Neural crest cell (in vitro differentiated cells): ENCODE measurements around the gene PHYHD1. TPM values are rescaled to one million over a fixed set of nuclear protein-coding genes. Genes with fewer than 3 reads are reported as not detected.

Source experiments
- DNase-seq: peaks from one replicate; pipeline ENCODE4 v3.0.0; 2021; ENCODE audit warnings: low read depth, mixed read lengths, low spot score
- H3K27ac Mint-ChIP-seq: one replicate; pipeline ENCODE4 v1.8.0; 2021; ENCODE audit warnings: mild to moderate bottlenecking, mixed read lengths; ENCODE audit not compliant: unreplicated experiment
- H3K27me3 Mint-ChIP-seq: 2 replicates; pipeline ENCODE4 v1.8.0; 2021; ENCODE audit warnings: low read depth, mild to moderate bottlenecking, mixed read lengths
- H3K36me3 Mint-ChIP-seq: 2 replicates; pipeline ENCODE4 v1.8.0; 2021; ENCODE audit warnings: low read depth, mild to moderate bottlenecking, mixed read lengths
- H3K4me1 Mint-ChIP-seq: 2 replicates; pipeline ENCODE4 v1.8.0; 2021; ENCODE audit warnings: mixed read lengths
- H3K4me3 Mint-ChIP-seq: one replicate; pipeline ENCODE4 v1.8.0; 2021; ENCODE audit warnings: mild to moderate bottlenecking, mixed read lengths
- H3K9me3 Mint-ChIP-seq: 2 replicates; pipeline ENCODE4 v1.8.0; 2021; ENCODE audit warnings: mixed read lengths
- CTCF ChIP-seq: fragments of 200-600 bp; sonication (generic); conservative IDR thresholded peaks from 2 replicates; pipeline ENCODE4 v1.5.0; 2021; ENCODE audit warnings: antibody characterized with exemption, mild to moderate bottlenecking
- total RNA-seq: library from RNA; stranded (reverse); gene quantifications from 2 replicates; pipeline ENCODE4 v1.2.1, GENCODE V29; 2021

The PHYHD1 gene
- total RNA-seq, 1 donor from 2014 or later, result 5.0 TPM

- no peaks in the 10 kb centered on the region for H3K9me3 Mint-ChIP-seq
Measured at GRCh38 chr9:128918921-128919320, 1.9 kb upstream of the PHYHD1 start.

GRCh38 chr9:128919402-128920089 is 1.2 kb upstream of the PHYHD1 start:
- H3K9me3 Mint-ChIP-seq, result no peaks in the 10 kb centered on the region
- no peak overlapping the region for H3K4me3 Mint-ChIP-seq
- DNase-seq, result no peak
- H3K27ac Mint-ChIP-seq, result no peak overlapping the region
- TF ChIP-seq CTCF, result no peak
- H3K4me1 Mint-ChIP-seq, result peaks cover 12% of the 10 kb centered on the region
- H3K36me3 Mint-ChIP-seq, result no peaks in the 10 kb centered on the region
- no peaks in the 10 kb centered on the region for H3K27me3 Mint-ChIP-seq

More at GRCh38 chr9:128918921-128919320, 1.9 kb upstream of the PHYHD1 start:
- Mint-ChIP-seq H3K27ac (no peak overlapping the region), H3K27me3 (no peaks in the 10 kb centered on the region), H3K36me3 (no peaks in the 10 kb centered on the region), H3K4me1 (peaks cover 12% of the 10 kb centered on the region), H3K4me3 (no peak overlapping the region)
- TF ChIP-seq CTCF, result no peak
- DNase-seq, result no peak

GRCh38 chr9:128921881-128922763 is 1.3 kb downstream of the PHYHD1 start:
- no peaks in the 10 kb centered on the region for H3K36me3 Mint-ChIP-seq
- H3K4me1 Mint-ChIP-seq, result peaks cover 12% of the 10 kb centered on the region
- peak; percentile 54 for DNase-seq
- H3K9me3 Mint-ChIP-seq, result no peaks in the 10 kb centered on the region
- no peak for TF ChIP-seq CTCF
- H3K4me3 Mint-ChIP-seq, result peak overlapping the region; percentile 89
- peak overlapping the region; percentile 96 for H3K27ac Mint-ChIP-seq
- H3K27me3 Mint-ChIP-seq, result no peaks in the 10 kb centered on the region

GRCh38 chr9:128923493-128923883 is 2.7 kb downstream of the PHYHD1 start:
- DNase-seq, result no peak
- no peak overlapping the region for H3K27ac Mint-ChIP-seq
- H3K36me3 Mint-ChIP-seq, result no peaks in the 10 kb centered on the region
- TF ChIP-seq CTCF, result no peak
- H3K27me3 Mint-ChIP-seq, result no peaks in the 10 kb centered on the region
- no peaks in the 10 kb centered on the region for H3K9me3 Mint-ChIP-seq
- peaks cover 16% of the 10 kb centered on the region for H3K4me1 Mint-ChIP-seq
- H3K4me3 Mint-ChIP-seq, result peak overlapping the region; percentile 57

- TF ChIP-seq CTCF, result peak; percentile 85
- no peaks in the 10 kb centered on the region for H3K9me3 Mint-ChIP-seq
- no peaks in the 10 kb centered on the region for H3K27me3 Mint-ChIP-seq
- DNase-seq, result peak; percentile 58
- no peak overlapping the region for H3K27ac Mint-ChIP-seq
- H3K4me3 Mint-ChIP-seq, result peak overlapping the region; percentile 52
- peaks cover 5% of the 10 kb centered on the region for H3K4me1 Mint-ChIP-seq
- H3K36me3 Mint-ChIP-seq, result no peaks in the 10 kb centered on the region
Measured at GRCh38 chr9:128927731-128928411, 7.1 kb downstream of the PHYHD1 start.
